ENCODE measurements around the gene CYBA. TPM values are rescaled to one million over a fixed set of nuclear protein-coding genes. Genes with fewer than 3 reads are reported as not detected.

Gene CYBA
- total RNA-seq, 1 donor from 2014 or later, result 116 TPM

DNA sequence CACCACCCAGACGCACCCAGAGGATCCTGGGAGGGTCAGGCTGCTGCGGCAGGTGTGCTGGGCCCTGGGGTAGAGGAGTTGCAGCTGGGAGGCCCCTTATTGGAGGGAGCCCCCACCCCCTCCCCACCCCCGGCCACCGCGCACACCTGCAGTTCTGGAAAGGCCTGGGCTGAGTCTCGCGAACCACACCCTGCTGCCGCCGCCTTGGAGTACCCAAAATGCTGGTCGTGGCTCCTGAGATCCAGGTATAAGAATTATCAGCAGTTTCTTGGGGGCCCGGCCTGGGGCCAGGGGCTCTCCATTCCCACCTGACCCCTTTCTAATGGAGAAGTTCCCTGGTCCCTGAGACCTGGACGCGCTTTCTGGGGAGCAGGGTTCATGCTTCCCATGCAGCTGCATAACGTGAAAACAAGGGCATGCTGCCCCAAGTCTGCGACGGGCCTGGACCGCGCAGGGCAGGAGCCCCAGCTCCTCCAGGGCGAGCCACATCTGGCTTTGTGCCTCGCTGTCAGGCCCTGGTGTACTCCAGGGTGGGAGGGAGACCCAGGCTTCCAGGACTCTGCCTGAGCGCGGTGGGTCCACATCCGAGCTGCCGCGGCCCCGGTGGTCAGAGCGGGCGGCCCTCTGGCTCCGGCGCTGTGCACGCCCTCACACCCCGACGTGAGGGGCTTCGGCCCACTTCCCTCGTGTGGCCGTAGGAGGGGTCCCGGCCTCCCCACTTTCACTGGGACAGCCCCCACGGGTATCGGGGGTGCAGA is 42.7 kb upstream of the CYBA start:
- Mint-ChIP-seq H3K9me3 (no peaks in the 10 kb centered on the region), H3K4me1 (no peaks in the 10 kb centered on the region), H3K36me3 (no peaks in the 10 kb centered on the region), H3K27ac (no peak overlapping the region), H3K4me3 (no peak overlapping the region), H3K27me3 (ENCODE audit: low read depth) (peaks cover 22% of the 10 kb centered on the region)
- DNase-seq (ENCODE audit: low spot score in 2 of 2, unreplicated experiment in 2 of 2), result no peak
- TF ChIP-seq, protein P1, sequence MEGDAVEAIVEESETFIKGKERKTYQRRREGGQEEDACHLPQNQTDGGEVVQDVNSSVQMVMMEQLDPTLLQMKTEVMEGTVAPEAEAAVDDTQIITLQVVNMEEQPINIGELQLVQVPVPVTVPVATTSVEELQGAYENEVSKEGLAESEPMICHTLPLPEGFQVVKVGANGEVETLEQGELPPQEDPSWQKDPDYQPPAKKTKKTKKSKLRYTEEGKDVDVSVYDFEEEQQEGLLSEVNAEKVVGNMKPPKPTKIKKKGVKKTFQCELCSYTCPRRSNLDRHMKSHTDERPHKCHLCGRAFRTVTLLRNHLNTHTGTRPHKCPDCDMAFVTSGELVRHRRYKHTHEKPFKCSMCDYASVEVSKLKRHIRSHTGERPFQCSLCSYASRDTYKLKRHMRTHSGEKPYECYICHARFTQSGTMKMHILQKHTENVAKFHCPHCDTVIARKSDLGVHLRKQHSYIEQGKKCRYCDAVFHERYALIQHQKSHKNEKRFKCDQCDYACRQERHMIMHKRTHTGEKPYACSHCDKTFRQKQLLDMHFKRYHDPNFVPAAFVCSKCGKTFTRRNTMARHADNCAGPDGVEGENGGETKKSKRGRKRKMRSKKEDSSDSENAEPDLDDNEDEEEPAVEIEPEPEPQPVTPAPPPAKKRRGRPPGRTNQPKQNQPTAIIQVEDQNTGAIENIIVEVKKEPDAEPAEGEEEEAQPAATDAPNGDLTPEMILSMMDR (IDR thresholded peaks at IDR 0.05; ENCODE audit: unreplicated experiment), result no peak

DNA sequence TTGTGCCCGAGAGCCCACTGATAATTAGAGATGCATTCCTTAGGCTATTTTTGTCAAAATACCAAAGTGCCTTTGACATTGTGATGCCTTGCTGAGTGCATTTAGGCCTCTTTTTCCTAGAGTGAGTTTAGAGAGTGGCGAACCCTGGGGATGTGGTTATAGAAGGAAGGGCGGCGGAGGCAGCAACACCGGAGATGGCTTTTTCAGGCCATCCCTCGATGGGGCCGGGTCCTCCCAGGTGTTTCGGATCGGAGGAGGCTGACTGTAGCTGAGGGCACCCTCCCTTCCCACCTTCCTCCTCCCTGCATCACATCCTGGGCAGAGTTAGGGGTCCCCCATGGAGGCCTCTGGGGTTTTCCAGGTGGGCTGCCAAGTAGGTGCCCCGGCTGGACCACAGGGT is 42.0 kb upstream of the CYBA start:
- TF ChIP-seq, protein P1 (IDR thresholded peaks at IDR 0.05; ENCODE audit: unreplicated experiment), result no peak
- Mint-ChIP-seq H3K36me3 (no peaks in the 10 kb centered on the region), H3K4me3 (no peak overlapping the region), H3K27ac (no peak overlapping the region), H3K9me3 (no peaks in the 10 kb centered on the region), H3K27me3 (ENCODE audit: low read depth) (peaks cover 29% of the 10 kb centered on the region), H3K4me1 (peaks cover 5% of the 10 kb centered on the region)
- DNase-seq (ENCODE audit: low spot score in 2 of 2, unreplicated experiment in 2 of 2), result no peak

DNA sequence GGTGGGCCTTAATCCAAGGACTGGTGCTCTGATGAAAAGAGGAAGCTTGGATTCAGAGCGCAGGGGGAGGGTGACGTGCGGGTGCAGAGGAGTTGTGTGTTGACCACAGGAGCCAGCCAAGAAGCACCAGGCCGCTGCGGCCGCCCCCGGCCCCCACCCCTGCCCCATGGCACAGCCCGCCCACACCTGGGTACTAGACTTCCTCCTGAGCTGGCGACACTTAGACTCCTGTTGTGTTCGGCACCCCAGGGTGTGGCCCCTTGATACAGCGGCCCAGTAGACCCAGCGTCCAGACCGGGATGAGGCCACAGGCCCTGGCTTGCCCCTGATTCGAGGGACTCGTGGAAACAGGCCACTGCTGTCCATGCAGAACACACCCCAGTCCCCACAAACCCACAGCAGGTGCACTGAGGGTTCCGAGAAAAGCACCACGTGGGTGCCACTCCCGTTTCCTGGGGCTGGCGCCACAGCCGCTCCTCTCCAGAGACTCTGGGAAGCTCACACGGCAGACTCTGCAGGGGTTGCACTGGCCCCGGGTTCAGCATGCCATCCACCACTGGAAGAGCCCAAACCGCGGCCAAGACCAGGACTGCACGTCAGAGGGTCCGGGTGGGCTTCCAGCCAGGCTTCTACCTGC is 41.2 kb upstream of the CYBA start:
- H3K4me3 Mint-ChIP-seq, result no peak overlapping the region
- no peak overlapping the region for H3K27ac Mint-ChIP-seq
- DNase-seq (ENCODE audit: low spot score in 2 of 2, unreplicated experiment in 2 of 2), result no peak
- no peaks in the 10 kb centered on the region for H3K36me3 Mint-ChIP-seq
- peaks cover 34% of the 10 kb centered on the region for H3K27me3 Mint-ChIP-seq (ENCODE audit: low read depth)
- no peaks in the 10 kb centered on the region for H3K9me3 Mint-ChIP-seq
- TF ChIP-seq, protein P1 (IDR thresholded peaks at IDR 0.05; ENCODE audit: unreplicated experiment), result no peak
- peaks cover 7% of the 10 kb centered on the region for H3K4me1 Mint-ChIP-seq

DNA sequence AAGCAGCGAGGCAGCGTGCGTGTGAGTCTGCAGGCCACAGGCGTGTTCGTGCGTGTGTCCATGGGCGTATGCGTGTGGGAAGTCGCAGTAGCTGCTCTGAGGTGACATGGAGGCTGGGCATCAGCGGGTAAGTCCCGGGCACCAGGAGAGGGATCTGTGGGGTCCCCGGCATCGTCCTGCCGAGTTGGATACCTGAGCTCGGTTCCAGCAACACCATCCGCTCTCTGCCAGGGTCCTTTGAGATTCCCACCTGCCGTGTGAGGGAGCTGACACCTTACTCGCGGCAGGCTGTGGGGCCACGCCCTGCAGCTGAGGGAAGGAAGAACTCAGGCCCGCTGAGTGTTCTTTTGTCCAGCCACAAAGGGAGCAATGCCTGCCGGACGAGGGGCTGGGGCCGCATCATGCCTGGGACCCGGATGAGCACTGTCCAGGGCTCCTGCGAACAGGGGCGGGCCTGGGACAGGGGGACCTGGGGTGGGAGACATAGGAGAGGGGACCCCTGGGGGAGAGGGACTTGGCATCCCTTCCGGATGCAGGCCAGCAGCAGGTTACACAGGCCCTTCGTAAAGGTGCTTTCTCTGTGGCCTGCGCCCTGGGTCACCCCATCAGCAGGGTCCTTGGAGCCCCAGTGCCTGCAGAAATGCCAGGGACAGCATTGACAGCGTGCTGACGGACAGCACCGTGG is 40.4 kb upstream of the CYBA start:
- no peak for DNase-seq (ENCODE audit: low spot score in 2 of 2, unreplicated experiment in 2 of 2)
- no peaks in the 10 kb centered on the region for H3K9me3 Mint-ChIP-seq
- peaks cover 39% of the 10 kb centered on the region for H3K27me3 Mint-ChIP-seq (ENCODE audit: low read depth)
- TF ChIP-seq, protein P1 (IDR thresholded peaks at IDR 0.05; ENCODE audit: unreplicated experiment), result no peak
- no peaks in the 10 kb centered on the region for H3K36me3 Mint-ChIP-seq
- no peak overlapping the region for H3K27ac Mint-ChIP-seq
- peaks cover 7% of the 10 kb centered on the region for H3K4me1 Mint-ChIP-seq
- H3K4me3 Mint-ChIP-seq, result no peak overlapping the region

DNA sequence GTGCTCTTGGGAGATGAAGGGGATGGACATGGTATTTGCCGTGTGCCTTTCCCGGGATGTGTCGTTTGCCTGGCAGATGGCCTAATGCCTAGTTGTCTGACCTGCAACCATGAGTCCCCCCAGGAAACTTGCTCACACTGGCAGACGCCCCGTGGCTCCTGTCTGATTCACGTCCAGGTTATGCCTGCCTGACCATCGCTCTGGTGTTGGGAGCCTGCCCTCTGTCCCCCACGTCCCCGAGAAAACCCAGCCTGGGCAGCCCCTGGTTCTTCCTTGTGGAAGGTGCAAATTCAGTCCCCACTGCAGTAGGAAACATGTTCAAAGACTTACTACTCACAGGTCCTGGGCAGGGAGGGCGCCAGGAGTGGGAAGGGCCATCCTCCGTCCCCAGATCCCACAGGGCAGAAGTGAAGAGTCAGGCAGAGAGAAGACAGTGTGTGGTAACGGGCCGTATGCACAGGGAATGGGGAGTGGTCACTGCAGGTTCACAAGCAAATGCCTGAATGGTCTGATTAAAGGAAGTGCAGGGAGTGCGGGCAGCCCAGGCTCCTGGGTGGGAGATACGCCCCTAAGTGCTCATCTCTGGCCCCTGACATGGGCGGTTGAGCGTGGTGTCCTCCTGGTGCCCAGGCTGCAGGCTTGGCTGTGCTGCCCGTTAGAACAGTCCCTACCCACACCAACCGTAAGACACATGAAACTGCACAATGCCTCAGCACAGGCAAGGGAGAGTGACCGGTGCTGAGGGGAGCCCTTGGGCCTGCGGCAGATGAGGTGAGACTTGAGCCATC is 39.7 kb upstream of the CYBA start:
- Mint-ChIP-seq H3K36me3 (no peaks in the 10 kb centered on the region), H3K9me3 (no peaks in the 10 kb centered on the region), H3K27ac (no peak overlapping the region), H3K27me3 (ENCODE audit: low read depth) (peaks cover 39% of the 10 kb centered on the region), H3K4me1 (peaks cover 7% of the 10 kb centered on the region), H3K4me3 (no peak overlapping the region)
- TF ChIP-seq, protein P1 (IDR thresholded peaks at IDR 0.05; ENCODE audit: unreplicated experiment), result no peak
- DNase-seq (ENCODE audit: low spot score in 2 of 2, unreplicated experiment in 2 of 2), result no peak
